GM19240 (cell line): ENCODE results near the gene GBP3.
"Not testable (repeated sequence)": the region's sequence is repeated elsewhere in the genome, so short reads cannot be mapped to it uniquely, and the experiment has no call there.

Experiments used
- DNase-seq: peaks from one replicate; pipeline ENCODE4 v3.0.0; 2011; ENCODE audit warnings: low spot score; ENCODE audit not compliant: insufficient read length

GBP3 gene, protein sequence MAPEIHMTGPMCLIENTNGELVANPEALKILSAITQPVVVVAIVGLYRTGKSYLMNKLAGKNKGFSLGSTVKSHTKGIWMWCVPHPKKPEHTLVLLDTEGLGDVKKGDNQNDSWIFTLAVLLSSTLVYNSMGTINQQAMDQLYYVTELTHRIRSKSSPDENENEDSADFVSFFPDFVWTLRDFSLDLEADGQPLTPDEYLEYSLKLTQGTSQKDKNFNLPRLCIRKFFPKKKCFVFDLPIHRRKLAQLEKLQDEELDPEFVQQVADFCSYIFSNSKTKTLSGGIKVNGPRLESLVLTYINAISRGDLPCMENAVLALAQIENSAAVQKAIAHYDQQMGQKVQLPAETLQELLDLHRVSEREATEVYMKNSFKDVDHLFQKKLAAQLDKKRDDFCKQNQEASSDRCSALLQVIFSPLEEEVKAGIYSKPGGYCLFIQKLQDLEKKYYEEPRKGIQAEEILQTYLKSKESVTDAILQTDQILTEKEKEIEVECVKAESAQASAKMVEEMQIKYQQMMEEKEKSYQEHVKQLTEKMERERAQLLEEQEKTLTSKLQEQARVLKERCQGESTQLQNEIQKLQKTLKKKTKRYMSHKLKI

DNA sequence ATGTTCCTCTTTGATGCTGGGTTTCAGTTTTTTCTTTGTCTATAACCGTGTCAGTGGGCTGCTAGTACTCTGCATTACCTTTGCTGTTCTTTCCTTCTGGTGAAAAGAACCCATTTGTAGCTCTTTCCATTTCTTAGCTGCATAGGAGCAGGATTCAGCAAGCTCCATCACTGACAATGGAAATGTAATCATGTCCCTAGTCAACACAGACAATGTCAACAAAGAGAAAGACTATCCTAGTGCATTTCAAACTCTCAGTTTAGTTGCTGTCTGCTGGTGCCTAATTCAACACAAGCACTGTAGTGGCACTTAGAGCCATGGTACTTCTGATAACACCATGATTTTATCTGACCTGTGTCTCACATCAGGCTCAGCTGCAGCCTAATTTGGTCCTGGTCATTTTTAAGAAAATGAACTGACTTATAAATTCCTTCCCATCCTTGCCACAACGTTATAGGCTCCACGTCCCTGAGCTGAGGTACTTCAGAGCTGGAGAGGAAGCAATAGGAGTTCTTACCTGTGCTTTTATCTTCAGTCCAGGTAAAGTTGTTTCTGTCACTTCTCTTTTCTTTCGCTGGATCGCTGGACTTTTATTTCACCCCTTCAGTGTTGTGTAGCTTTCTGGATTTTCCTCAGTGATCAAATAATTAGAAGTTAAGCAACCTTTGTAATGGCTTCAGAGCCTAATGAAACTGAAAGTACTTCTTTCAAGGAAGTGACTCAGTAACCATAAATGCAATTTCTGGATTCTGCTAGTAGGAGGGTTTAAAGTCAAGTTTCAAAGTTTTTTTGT lies at the start of gene GBP3:
GBP3 (minus strand) TSS at position 700 of the 793 bp plus-strand sequence. CDS start 2,145 bp downstream, outside the sequence.
- DNase-seq, result no peak

DNA sequence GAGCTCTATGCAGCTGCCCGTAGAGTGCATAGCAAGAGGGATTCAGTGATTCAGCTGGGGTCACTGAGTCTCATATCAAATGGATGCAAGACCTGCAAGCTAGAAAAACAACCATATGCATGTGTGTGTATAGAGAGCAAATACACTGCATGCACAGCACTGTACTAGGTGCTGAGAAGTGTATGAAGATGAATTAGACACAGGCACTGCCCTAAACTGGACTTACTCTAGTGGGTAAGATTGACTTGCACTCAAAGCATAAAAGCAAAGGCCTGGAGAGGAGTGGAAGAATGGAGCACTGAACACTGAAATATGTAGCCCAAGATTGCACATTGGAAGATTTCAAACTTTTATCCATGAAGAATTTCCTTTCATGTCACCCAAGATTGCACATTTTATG lies 47.8 kb upstream of the GBP3 start:
- no peak for DNase-seq

DNA sequence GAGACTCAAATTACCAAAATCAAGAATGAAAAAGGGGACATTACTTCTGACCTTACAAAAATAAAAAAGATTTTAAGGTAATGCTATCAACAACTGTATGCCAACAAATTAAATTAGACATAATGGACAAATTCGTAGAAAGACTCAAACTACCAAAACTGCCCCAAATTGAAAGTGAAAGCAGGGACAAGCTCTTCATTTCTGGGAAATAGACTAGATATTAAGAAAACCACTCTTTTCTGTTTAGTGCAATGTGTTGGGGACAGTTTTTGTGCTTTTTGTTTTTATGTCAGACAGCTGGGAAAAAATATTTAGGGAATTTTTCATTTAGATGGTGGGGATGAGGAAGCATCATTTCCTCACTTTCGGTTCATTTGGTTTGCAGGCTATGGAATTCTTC lies 47.3 kb upstream of the GBP3 start:
- DNase-seq, result no peak

DNA sequence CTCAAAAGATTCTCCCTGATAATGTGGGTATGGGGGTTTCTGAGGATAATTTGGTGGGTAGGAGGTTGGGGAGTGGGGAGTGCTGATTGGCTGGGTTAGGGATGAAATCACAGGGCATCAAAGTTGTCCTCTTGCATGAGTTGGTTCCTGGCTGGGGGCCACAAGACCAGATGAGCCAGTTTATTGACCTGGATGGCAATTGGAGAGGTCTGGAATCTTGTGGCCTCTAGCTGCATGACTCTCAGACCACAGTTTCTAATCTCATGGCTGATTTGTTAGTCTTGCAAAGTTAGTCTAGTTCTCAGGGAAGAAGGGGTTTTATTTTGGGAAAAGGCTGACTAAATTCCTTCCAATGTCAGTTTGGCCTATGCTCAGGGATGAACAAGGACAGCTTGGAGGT lies 45.6 kb upstream of the GBP3 start:
- DNase-seq, result no peak

DNA sequence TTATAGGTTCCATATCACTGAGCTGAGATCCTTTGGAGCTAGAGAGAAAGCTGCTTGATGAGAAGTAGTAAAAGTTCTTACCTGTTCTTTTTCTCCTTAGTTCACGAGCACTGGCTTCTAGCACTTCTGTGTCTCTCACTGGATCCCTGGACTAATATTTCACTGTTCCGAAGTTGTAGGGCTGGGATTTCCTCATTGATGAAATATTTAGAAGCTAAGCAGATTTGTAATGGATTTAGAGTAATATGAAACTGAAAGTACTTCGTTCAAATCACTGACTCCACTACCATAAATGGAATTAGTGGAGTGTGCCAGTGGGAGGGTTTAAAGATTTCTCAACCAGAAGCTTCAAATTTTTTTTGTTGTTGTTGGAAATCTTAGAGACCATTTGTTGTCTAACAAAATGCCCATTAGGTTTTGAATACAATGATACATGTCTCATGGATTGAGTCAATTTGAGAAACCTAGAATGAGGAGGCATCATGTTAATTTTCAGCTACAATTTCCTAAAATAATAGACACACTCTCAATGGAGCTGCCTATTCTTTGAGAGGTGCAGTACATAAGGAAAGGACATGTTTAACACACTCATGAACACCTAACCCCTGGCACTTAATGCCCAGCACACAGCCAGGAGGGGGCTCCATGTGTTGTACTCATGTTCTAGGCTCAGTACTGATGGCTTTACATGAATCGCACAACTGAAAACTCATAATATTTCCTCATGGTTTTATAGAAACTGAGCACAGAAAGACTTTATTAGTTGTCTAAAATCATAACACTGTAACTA lies 42.6 kb upstream of the GBP3 start, which contains the start of gene GBP1:
GBP1 (minus strand) TSS at position 130 of the 790 bp plus-strand sequence. CDS start 1,974 bp downstream, outside the sequence.
- no peak for DNase-seq

DNA sequence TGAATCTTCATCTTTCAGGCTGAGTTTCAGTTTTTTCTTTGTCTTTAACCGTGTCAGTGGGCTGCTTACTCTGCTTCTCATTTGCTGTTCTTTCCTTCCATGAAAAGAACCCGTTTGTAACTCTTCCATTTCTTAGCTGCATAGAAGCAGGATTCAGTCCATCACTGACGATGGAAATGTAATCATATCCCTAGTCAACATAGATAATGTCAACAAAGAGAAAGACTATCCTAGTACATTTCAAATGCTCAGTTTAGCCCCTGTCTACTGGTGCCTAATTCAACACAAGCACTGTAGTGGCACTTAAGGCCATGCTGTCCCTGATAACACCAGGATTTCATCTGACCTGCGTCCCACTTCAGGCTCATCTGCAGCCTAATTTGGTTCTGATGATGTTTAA lies 42.0 kb upstream of the GBP3 start:
- DNase-seq, result no peak

DNA sequence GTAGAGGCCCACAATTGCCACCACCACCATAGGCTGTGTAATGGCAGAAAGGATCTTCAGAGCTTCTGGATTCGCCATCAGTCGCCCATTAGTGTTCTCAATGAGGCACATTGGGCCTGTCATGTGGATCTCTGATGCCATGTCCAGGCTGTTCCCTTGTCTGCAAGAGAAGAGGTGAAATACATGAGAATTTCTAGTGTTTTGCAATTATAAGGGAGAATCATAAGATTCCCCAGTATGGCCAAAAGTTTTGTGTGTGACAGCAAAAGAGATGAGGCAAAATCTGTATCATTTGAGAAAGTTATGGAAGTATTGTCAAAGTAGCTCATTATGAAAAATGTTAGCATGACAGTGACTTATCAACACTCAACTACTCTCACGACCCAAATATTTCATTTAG lies 40.4 kb upstream of the GBP3 start:
- DNase-seq, result no peak

DNA sequence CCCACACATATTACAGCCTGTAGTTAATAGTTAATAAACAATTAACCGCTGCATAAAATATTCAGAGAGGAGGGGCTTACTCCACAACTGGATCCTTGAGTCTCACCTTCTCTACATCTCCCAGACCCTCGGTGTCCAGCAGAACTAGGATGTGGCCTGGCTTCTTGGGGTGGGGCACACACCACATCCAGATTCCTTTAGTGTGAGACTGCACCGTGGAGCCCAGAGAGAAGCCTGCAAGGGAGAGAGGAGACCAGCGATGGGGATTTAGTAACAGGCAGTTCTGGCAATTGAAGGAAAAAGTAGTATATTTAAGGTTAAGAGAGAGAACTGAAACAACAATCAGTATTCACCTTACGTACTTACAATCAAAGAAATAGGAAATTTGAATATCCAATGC lies 37.4 kb upstream of the GBP3 start:
- no peak for DNase-seq

DNA sequence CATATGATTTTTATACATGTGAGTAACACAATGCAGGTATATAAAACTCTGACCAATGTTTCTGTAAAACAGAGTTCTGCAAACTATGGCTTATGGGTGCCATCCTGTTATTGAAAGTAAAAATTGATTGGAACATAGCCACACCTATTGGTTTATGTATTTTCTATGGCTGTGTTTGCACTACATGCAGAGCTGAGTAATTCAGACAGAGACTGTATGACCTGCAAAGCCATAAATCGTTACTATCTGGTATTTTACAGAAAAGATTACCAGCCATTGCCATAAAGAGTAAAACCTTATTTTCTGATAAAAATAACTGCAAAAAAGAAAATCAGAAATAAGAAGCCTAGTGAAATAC lies 29.3 kb upstream of the GBP3 start:
- no peak for DNase-seq

DNA sequence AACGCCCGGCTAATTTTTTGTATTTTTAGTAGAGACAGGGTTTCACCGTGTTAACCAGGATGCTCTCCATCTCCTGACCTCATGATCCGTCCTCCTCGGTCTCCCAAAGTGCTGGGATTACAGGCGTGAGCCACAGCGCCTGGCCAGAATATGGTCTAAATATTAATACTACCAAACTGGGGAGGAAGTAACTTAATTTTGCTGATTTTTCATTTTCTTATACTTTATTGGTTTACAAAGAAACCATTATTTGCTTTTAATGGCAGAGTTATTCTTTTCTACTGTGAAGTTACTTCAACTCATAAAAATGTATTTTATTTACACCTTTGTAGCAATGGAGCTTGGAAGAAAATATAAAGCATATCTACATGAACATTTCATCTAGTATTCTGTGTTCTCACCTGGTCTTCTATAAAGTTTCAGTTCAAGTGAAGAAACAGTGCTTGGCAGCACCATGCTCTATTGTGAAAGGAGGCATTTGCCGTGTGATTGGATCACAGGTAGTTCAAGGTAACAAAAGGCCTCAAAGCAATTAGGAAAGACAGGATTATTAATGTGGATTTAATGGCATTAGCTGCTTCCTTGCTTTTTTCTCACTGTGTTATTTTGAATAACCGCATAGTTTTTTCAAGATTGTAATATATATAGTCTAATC lies 28.8 kb upstream of the GBP3 start:
- no peak for DNase-seq

DNA sequence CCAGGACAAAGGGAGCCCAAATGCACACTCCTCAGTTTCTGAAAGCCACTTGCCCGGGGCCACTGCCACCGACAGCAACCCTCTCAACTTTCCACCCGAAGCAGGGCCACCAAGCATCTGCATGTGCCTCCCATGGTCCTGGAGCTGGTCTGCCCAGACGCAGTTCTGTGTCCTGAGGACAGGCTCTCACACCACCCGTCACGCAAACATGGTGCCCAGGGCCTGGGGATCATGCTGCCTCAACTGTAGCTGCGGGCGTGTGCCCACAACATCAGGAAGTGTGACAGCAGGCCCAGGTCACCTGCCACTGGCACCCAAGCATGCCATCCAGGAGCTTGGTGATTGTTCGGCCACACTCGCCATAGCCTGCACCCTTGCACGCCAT lies 28.0 kb upstream of the GBP3 start:
- no peak for DNase-seq

DNA sequence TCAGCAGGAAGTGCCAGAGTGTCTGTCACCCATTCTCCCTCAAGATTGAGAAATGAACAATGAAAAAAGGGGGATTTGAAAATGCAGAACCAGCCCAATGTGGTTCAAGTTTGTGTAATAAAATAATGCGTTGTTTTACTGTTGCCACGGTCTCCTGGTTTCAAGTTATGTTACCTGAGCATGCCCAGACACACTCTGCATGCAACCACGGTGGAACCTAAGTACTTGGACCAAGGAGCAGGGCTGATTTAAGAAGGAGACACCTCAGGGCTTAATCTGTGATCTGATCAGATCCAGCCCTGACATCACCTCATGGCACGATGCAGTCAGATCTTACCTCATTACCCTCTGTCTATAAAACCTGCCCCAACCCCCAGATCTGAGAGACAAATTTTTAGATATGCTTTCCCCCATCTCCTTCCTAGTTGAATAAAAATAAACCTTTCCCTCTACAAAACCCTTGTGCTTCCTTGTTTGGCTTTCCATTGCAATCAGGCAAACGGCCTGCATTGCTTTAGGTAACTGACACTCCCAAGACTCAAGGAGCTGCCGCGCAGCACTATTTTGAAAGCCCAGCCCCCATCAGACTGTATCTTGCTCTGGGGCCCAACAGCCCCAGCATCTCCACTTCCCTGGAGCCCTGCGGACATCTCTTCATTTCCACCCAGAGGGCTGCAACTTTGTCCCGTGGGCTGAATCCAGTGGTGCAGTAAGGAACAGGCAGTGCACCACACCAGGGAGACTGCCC lies 27.4 kb upstream of the GBP3 start:
- not testable (repeated sequence) for DNase-seq

DNA sequence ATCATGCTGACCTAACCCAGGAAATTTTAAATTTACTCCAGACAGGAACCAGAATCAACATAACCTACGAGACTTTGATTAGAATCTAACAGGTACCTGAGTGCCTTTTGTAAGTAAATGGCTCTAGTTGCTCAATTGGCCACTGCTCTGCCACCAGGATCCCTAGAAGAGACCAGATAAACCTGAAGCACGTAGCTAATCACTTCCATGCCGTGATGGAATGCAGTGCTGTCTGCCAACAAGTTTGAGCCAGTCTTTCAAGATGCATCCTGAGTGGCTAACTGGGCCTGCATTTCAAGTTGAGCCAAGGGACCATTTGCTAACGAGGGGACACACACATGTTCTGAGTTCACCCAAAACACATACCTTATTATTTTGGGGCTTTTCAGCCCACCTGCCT lies 26.5 kb upstream of the GBP3 start:
- not testable (repeated sequence) for DNase-seq

DNA sequence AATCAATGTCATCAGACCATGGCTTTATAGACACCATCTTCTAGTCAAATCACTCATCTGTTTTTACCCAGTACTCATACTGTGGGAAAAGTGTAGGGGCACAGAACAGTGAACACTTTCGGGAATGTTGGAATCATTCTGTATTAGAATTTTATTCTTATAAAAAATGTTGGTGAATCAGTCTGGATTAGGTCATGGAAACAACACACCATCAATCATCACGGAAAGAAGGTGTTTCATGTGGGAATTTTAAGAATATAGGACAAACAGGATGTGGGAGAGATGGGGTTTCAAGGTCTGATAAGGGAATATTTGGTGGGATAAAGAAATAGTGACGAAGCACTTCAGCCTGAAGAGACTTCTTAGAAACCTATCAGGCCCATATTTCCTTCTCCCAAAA lies 25.1 kb upstream of the GBP3 start:
- DNase-seq, result no peak

DNA sequence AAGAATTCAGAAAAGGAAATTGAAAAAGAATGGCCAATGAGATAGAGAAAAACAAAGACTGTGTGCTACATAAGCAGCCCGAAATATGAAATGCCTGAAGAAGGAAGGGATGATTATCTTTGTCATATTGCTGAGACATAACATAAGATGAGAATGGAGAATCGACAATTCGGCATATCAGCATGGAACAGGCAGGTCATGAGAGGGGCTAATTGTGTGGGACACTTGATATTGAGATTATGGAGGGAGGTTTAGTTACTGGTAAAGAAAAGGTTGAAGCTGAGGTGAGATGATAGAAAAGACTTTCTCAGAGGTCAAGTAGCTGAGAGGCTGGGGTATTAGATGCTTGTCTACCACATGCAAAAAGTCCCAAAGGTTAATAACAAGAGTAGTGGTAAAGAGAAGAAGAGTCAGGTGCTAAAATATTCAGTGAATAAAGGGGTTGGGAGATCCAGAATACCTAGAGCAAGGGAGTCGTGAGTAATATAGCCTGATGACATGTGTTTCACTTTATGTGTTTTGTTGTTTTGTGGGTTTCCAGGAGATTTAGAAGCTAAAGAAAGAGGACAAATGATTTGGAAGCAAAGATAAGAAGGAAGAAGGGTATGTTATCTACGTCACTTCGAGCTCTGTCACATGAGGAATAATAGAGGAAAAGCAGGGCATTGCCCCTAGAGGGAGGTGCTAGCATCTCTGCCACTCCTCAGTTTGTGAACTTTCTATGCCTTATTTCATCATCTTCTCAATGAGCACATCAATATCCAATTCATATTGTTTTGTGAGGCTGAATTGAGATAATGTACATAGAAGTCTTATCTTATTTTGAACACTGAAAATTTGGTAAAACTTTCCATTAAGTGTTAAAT lies 23.9 kb upstream of the GBP3 start:
- not testable (repeated sequence) for DNase-seq

DNA sequence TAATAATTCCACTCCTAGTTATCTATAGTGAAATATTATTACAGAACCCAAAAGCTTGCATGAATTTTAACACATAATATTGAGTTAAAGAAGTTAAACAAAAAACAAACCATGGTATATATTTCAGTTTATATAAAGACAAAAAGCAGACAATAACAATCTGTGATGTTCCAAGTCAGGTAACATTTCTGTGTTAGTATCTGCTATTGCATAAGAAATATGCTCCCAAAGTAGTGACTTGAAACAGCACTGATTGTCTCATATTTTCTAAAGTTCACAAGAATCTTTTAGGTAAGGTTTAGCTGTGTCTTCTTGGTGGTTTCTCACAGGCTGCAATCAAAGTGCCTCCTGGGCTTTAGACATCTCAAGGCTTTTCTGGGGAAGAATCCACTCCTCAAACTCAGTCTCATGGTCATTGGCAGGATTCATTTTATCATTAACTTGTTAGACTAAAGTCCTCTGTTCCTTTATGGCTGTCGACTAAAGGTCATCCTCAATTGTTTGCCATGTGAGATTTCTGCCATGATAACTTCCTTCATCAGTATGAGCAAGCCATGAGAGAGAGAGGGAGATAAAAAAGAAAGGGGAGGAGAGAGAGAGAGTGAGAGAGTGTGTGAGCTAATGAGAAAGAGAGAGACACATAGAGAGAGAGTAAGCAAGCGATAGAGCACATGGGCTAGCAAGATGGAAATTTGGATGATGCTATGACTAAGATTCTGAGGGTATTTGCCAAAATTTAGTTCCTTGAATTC lies 22.5 kb upstream of the GBP3 start:
- DNase-seq, result no peak

DNA sequence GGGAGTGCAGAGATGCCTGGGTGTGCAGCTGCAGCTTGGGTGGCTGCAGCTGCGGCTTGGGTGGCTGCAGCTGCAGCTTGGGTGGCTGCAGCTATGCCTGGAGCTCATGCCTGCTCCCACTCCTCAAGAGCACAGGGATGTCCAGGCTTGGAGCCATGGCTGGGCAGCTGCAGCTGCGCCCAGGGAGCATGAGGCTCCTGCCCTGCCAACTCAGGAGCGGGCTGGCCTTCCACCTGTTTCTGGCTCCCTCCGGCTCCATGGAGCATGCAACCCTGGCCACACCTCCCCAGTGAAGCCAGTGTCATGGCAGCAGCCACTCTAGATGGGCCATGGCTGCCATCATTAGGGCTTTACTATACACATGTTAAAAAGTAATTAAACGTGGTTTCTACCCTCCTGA lies 21.3 kb upstream of the GBP3 start:
- no peak for DNase-seq

DNA sequence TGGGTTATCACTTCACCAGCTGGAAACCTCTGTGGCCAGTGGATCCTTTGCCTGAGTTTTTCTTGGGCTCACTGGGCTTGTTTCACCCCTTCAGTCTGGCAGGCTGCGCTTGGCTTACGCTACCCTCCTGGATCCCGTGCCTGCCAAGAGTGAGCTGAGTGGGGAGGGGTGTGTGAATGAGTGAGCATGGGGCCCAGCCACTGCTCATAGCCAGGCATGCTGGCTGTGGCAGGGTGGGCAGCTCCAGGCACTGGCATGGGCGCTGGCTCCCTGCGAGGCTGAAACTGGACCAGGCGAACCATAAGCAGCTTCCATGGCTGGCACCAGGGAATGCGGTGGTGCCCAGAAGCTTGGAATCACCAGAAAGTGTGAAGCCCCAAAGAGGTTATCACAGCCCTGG lies 19.8 kb upstream of the GBP3 start:
- no peak for DNase-seq

DNA sequence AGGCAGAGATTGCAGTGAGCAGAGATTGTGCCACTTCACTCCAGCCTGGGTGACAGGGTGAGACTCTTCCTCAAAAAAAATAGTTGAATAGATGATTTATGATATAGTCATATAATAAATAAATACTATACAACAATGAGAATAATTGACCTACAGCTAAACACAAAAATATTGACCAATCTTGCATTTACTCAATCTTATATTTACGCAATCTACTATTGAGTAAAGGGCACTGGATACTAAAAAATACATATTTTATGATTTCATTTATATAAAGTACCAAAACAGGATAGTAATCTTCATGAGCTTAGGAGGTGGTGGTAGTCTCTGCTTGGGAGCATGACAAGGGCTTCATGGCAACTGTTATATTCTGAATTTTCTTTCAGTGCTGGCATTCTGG lies 19.1 kb upstream of the GBP3 start:
- DNase-seq, result no peak
